Stimulated activated CD4-positive, alpha-beta T cell treated with anti-CD3 and anti-CD28 coated beads, Interleukin-4, amount 100 ng/mL, for 1 hour (primary cell): ENCODE data around the gene IFT43.

ENCODE experiments used
- DNase-seq: peaks from one replicate; pipeline ENCODE4 v3.0.0-alpha.2; 2020

Gene IFT43

GRCh38 chr14:76115010-76115422 is 129.5 kb downstream of the IFT43 start:
- DNase-seq: no peak

GRCh38 chr14:76117789-76118484 is 132.4 kb downstream of the IFT43 start:
- no peak for DNase-seq

- DNase-seq: no peak
Observed at GRCh38 chr14:76118594-76118993, 133.0 kb downstream of the IFT43 start.

- DNase-seq: no peak
Observed at GRCh38 chr14:76121089-76121748, 135.7 kb downstream of the IFT43 start.

- DNase-seq: no peak
Observed at GRCh38 chr14:76123426-76124225, 138.1 kb downstream of the IFT43 start.

- no peak for DNase-seq
Observed at GRCh38 chr14:76125511-76125910, 139.9 kb downstream of the IFT43 start.

GRCh38 chr14:76126076-76126475 is 140.5 kb downstream of the IFT43 start:
- no peak for DNase-seq

GRCh38 chr14:76129851-76130576 is 144.5 kb downstream of the IFT43 start:
- no peak for DNase-seq

- no peak for DNase-seq
Observed at GRCh38 chr14:76131071-76131965, 145.8 kb downstream of the IFT43 start.

GRCh38 chr14:76133103-76133502 is 147.5 kb downstream of the IFT43 start:
- no peak for DNase-seq
